ENCODE measurements around the gene ADAMTS6.

The ADAMTS6 gene

DNA sequence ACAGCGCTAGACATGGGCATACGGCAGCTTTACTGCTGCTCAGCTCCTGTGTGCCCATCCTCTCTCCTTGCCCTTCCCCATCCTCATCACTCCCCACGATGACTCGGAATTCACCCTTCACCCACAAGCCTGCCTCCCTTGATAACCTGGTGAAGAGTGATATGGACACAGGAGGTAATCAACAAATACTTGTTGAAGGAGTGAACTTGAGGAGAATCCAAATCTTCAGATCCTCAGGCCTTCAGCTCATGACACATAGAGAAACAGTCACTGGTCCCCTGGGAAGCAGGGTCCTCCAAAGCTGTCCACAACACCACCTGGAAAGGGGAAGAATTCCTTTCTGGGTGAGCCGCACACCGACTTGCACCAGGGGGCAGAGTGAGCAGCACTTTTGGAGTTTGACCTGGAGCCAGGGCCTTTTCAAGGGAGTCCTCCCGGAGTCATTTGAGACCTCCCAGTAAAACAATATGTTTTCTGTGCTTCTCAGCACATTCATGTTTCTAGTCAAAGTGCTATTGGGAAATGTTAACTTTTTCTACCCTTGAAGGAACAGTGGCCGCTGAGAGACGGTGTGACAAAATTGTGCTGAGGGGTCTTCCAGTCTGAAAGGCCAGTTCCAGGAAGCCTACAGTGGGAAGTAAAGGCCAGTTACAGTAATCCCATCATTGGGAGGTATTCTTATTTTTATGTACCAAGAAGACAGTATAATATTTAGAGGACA, 380.6 kb downstream of the ADAMTS6 start:
- no peak overlapping the region for H3K4me3 ChIP-seq (ENCODE audit: low read length)
- DNase-seq (ENCODE audit: low read depth, low spot score): no peak

All from Jurkat, Clone E6-1 (cell line).